ENCODE data around the gene C2orf68. TPM values are rescaled to one million over a fixed set of nuclear protein-coding genes. Genes with fewer than 3 reads are reported as not detected.

The C2orf68 gene
- total and polyA plus RNA-seq, 10 donors = 16.0 to 45.2 (median 29.2) TPM

DNA sequence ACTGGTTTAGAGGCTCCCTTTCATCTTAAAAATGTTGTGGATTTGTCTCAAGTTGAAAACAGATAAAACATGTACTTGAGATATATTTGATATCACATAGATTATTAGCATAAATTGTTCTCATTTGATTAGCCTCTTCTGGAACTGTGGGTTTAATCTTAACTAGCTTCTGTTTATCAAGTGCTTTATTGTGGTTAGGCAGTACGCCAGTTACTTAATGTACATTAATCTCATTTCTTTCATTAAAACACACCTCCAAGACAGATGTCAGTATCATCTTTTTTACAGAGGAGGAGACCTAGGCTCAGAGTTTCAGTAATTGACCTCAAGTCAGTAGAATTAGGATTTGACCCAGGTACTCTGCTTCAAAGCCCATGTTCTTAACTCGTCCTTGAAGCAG lies 34.3 kb upstream of the C2orf68 start:
- intact Hi-C loops (cut with DNase I; ENCODE audit: low total_unique reads) = no loop called here
- no peak overlapping the region for H3K27ac ChIP-seq
- no peaks in the 10 kb centered on the region for H3K27me3 ChIP-seq (replicated peaks in 1 of 7)
- H3K9me3 ChIP-seq = no peaks in the 10 kb centered on the region
- H3K36me3 ChIP-seq = peaks cover 12 to 100% (median 98%) of the 10 kb centered on the region in 6 donors
- 87 to 98% (median 92%) methylated on average over 2 of the region's 2 CpGs for WGBS, 5 donors
- H3K4me3 ChIP-seq = no peak overlapping the region
- no peak for DNase-seq
- H3K4me1 ChIP-seq = peaks cover 0 to 25% (median 12%) of the 10 kb centered on the region in 6 donors
- TF ChIP-seq POLR2A (IDR thresholded peaks at IDR 0.05) (no peak), POLR2AphosphoS5 (IDR thresholded peaks at IDR 0.05) (no peak)

DNA sequence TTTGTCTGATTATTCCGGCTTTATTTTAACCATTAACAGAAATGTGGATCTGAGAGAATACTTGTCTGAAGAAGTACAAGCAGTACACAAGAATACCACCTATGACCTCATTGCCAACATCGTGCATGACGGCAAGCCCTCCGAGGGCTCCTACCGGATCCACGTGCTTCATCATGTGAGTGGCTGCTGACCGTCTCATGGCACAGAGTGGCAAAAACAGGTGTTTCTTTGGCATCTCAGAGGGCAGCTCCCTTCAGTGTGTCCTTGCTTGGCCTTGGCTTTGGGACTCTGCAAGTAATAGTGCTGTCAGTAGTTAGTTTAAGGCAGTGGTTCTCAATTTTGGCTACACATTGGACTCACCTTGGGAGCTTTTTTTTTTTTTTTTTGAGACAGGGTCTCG lies 33.0 kb upstream of the C2orf68 start:
- H3K9me3 ChIP-seq = no peaks in the 10 kb centered on the region
- 96 to 99% (median 97%) methylated on average over 8 of the region's 8 CpGs for WGBS, 5 donors
- H3K27me3 ChIP-seq (replicated peaks in 1 of 7) = no peaks in the 10 kb centered on the region
- intact Hi-C loops (cut with DNase I; ENCODE audit: low total_unique reads) = no loop called here
- peaks cover 12 to 100% (median 100%) of the 10 kb centered on the region in 6 donors for H3K36me3 ChIP-seq
- H3K4me1 ChIP-seq = peaks cover 0 to 25% (median 12%) of the 10 kb centered on the region in 6 donors
- no peak for DNase-seq
- H3K4me3 ChIP-seq = no peak overlapping the region
- no peak for TF ChIP-seq POLR2A (IDR thresholded peaks at IDR 0.05)
- TF ChIP-seq POLR2AphosphoS5 (IDR thresholded peaks at IDR 0.05) = no peak
- TF ChIP-seq, protein P1, sequence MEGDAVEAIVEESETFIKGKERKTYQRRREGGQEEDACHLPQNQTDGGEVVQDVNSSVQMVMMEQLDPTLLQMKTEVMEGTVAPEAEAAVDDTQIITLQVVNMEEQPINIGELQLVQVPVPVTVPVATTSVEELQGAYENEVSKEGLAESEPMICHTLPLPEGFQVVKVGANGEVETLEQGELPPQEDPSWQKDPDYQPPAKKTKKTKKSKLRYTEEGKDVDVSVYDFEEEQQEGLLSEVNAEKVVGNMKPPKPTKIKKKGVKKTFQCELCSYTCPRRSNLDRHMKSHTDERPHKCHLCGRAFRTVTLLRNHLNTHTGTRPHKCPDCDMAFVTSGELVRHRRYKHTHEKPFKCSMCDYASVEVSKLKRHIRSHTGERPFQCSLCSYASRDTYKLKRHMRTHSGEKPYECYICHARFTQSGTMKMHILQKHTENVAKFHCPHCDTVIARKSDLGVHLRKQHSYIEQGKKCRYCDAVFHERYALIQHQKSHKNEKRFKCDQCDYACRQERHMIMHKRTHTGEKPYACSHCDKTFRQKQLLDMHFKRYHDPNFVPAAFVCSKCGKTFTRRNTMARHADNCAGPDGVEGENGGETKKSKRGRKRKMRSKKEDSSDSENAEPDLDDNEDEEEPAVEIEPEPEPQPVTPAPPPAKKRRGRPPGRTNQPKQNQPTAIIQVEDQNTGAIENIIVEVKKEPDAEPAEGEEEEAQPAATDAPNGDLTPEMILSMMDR (IDR thresholded peaks at IDR 0.05 in 8 of 11, conservative IDR thresholded peaks at IDR 0.05 in 3 of 11) = no peak
- H3K27ac ChIP-seq = no peak overlapping the region

DNA sequence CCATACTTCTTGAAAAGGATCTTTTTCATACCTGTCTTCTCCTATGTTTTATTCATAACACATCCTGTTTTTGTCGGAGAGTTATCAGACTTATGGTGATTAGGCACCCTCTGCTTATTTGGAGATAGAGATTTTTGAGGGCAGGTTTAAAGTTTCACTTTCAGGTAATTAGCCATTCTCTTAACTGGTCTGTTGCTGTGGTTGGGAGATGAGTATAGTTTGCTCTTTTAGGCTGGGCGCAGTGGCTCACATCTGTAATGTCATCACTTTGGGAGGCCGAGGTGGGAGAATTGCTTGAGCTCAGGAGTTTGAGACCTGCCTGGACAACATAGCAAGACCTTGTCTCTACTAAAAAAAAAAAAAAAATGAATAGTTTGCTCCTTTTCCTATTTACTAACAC lies 30.9 kb upstream of the C2orf68 start:
- no peak for DNase-seq
- Histone ChIP-seq H3K9me3 (no peaks in the 10 kb centered on the region), H3K4me3 (no peak overlapping the region), H3K4me1 (peaks cover 0 to 8% (median 3%) of the 10 kb centered on the region in 6 donors), H3K27ac (no peak overlapping the region), H3K27me3 (replicated peaks in 1 of 7) (no peaks in the 10 kb centered on the region), H3K36me3 (peaks cover 12 to 100% (median 100%) of the 10 kb centered on the region in 6 donors)
- intact Hi-C loops (cut with DNase I; ENCODE audit: low total_unique reads) = no loop called here
- TF ChIP-seq, protein P1 (IDR thresholded peaks at IDR 0.05 in 8 of 11, conservative IDR thresholded peaks at IDR 0.05 in 3 of 11) = no peak
- TF ChIP-seq POLR2A (IDR thresholded peaks at IDR 0.05) (no peak), POLR2AphosphoS5 (IDR thresholded peaks at IDR 0.05) (no peak)
- 76 to 86% (median 81%) methylated on average over 3 of the region's 3 CpGs for WGBS, 5 donors

DNA sequence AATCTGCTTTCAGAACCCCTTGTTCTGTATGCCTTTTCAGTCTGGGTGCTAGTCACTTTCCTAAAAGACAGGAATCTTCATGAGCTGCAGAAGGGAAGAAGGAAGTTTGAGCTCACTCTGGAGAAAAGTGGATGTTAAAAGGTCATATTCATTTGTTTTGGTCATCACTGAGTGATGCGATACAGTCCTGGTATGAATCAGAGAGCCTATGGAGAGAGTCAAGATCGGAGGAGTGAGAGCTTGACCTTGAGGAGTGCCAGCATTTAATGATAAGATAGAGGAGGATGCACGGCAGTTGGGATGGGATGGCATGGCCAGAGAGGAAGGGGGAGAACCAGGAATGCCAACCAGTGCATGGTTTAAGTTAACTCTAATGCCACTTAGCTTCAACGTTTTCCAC lies 23.8 kb upstream of the C2orf68 start:
- Histone ChIP-seq H3K4me3 (no peak overlapping the region), H3K27me3 (replicated peaks in 1 of 7) (no peaks in the 10 kb centered on the region), H3K4me1 (peaks cover 0 to 7% (median 0%) of the 10 kb centered on the region in 6 donors), H3K9me3 (no peaks in the 10 kb centered on the region), H3K27ac (no peak overlapping the region), H3K36me3 (peaks cover 3 to 100% (median 96%) of the 10 kb centered on the region in 6 donors)
- DNase-seq = no peak
- TF ChIP-seq POLR2A (IDR thresholded peaks at IDR 0.05) = no peak
- TF ChIP-seq, protein P1 (IDR thresholded peaks at IDR 0.05 in 8 of 11, conservative IDR thresholded peaks at IDR 0.05 in 3 of 11) = no peak
- TF ChIP-seq POLR2AphosphoS5 (IDR thresholded peaks at IDR 0.05) = no peak
- 63 to 77% (median 69%) methylated on average over 4 of the region's 4 CpGs for WGBS, 5 donors
- intact Hi-C loops (cut with DNase I; ENCODE audit: low total_unique reads) = loop anchor here (5.0 to 10.0 kb wide), 2 partner anchors 72 to 179 kb away; no protein-coding TSS in a partner anchor
